ENCODE results near the gene ITGBL1.

DNA sequence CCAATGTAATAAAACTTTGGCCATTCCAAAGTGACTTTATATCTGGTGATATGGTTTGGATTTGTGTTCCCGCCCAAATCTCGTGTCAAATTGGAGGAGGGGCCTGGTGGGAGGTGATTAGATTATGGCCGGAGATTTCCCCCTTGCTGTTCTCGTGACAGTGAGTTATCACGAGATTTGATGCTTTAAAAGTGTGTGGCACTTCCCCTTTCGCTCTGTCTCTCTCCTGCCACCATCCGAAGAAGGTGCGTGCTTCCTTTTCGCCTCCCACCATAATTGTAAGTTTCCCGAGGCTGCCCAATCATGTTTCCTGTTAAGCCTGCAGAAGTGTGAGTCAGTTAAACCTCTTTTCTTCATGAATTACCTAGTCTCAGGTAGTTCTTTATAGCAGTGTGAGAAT lies 26.9 kb upstream of the ITGBL1 start:
- TF ChIP-seq, protein P1, sequence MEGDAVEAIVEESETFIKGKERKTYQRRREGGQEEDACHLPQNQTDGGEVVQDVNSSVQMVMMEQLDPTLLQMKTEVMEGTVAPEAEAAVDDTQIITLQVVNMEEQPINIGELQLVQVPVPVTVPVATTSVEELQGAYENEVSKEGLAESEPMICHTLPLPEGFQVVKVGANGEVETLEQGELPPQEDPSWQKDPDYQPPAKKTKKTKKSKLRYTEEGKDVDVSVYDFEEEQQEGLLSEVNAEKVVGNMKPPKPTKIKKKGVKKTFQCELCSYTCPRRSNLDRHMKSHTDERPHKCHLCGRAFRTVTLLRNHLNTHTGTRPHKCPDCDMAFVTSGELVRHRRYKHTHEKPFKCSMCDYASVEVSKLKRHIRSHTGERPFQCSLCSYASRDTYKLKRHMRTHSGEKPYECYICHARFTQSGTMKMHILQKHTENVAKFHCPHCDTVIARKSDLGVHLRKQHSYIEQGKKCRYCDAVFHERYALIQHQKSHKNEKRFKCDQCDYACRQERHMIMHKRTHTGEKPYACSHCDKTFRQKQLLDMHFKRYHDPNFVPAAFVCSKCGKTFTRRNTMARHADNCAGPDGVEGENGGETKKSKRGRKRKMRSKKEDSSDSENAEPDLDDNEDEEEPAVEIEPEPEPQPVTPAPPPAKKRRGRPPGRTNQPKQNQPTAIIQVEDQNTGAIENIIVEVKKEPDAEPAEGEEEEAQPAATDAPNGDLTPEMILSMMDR (IDR thresholded peaks at IDR 0.05; ENCODE audit: low read length): no peak
- no peak for TF ChIP-seq EZH2 (IDR thresholded peaks at IDR 0.05; ENCODE audit: borderline replicate concordance, low read length)
